Ishikawa (cell line): ENCODE results near the gene FOXN3.

Source experiments
- CEBPB ChIP-seq: IDR thresholded peaks from 2 replicates; pipeline ENCODE4 v1.6.1; 2012
- CREB1 ChIP-seq: IDR thresholded peaks from 2 replicates; pipeline ENCODE4 v1.6.1; 2012; ENCODE audit warnings: low read depth
- EP300 ChIP-seq: IDR thresholded peaks from 2 replicates; pipeline ENCODE4 v1.6.1; 2012; ENCODE audit warnings: borderline replicate concordance
- FOXM1 ChIP-seq: IDR thresholded peaks from 2 replicates; pipeline ENCODE4 v1.6.1; 2012; ENCODE audit warnings: low read depth, borderline replicate concordance
- MAX ChIP-seq: IDR thresholded peaks from 2 replicates; pipeline ENCODE4 v1.6.1; 2012
- NFIC ChIP-seq: IDR thresholded peaks from 2 replicates; pipeline ENCODE4 v1.6.1; 2012
- RAD21 ChIP-seq: IDR thresholded peaks from 2 replicates; pipeline ENCODE4 v1.6.1; 2012; ENCODE audit warnings: low read depth
- REST ChIP-seq: IDR thresholded peaks from 2 replicates; pipeline ENCODE4 v1.6.1; 2012; ENCODE audit warnings: low read depth, mild to moderate bottlenecking
- TAF1 ChIP-seq: IDR thresholded peaks from 2 replicates; pipeline ENCODE4 v1.6.1; 2012; ENCODE audit warnings: low read depth, mild to moderate bottlenecking
- TEAD4 ChIP-seq: IDR thresholded peaks from 2 replicates; pipeline ENCODE4 v1.6.1; 2012
- USF1 ChIP-seq: IDR thresholded peaks from 2 replicates; pipeline ENCODE4 v1.6.1; 2012
- YY1 ChIP-seq: IDR thresholded peaks from 2 replicates; pipeline ENCODE4 v1.6.1; 2012; ENCODE audit warnings: low read depth
- ZBTB7A ChIP-seq: IDR thresholded peaks from 2 replicates; pipeline ENCODE4 v1.6.1; 2012; ENCODE audit warnings: low read depth

Gene FOXN3

GRCh38 chr14:89107626-89108025 lies 309.4 kb downstream of the FOXN3 start:
- TF ChIP-seq TAF1 (no peak), EP300 (no peak), MAX (no peak), REST (no peak), RAD21 (no peak), CREB1 (no peak), CEBPB (no peak), FOXM1 (no peak), NFIC (no peak), ZBTB7A (no peak), USF1 (no peak), TEAD4 (no peak), YY1 (no peak)
